ENCODE measurements around the gene DOCK9. TPM values are rescaled to one million over a fixed set of nuclear protein-coding genes. Genes with fewer than 3 reads are reported as not detected.

Gene DOCK9
- total RNA-seq, 1 experiment from 2014 or later = 36.6 TPM

- no peak for DNase-seq (ENCODE audit: low spot score)
- peaks cover 3% of the 10 kb centered on the region; the same call in 1 of the 2 replicates for H3K36me3 Mint-ChIP-seq
- ChIA-PET CTCF (interaction anchor here (1.2 kb wide), 1 partner anchor 14 kb away, joined by 3 read pairs; no protein-coding TSS in a partner anchor), POLR2A (no interaction called here)
- H3K27me3 Mint-ChIP-seq (ENCODE audit: low read depth) = no peaks in the 10 kb centered on the region
- TF ChIP-seq HMGXB4 (CRISPR knock-in tag; IDR thresholded peaks at IDR 0.05) (no peak), NR3C1 (CRISPR knock-in tag; conservative IDR thresholded peaks at IDR 0.05; ENCODE audit: low read depth) (no peak), TEAD1 (CRISPR knock-in tag; IDR thresholded peaks at IDR 0.05) (no peak), ZNF423 (CRISPR knock-in tag; IDR thresholded peaks at IDR 0.05) (no peak), FOXP1 (CRISPR knock-in tag; IDR thresholded peaks at IDR 0.05; ENCODE audit: borderline replicate concordance) (no peak), GTF2I (CRISPR knock-in tag; conservative IDR thresholded peaks at IDR 0.05) (no peak), CREM (CRISPR knock-in tag; IDR thresholded peaks at IDR 0.05) (no peak), ATF2 (CRISPR knock-in tag; IDR thresholded peaks at IDR 0.05; ENCODE audit: borderline replicate concordance, low read depth) (no peak)
- H3K4me3 Mint-ChIP-seq = no peak overlapping the region
- ATAC-seq = no peak
- H3K27ac Mint-ChIP-seq = no peak overlapping the region
- no peaks in the 10 kb centered on the region for H3K4me1 Mint-ChIP-seq
- no peaks in the 10 kb centered on the region for H3K9me3 Mint-ChIP-seq
Measured at GRCh38 chr13:98854448-98854847, 123.4 kb downstream of the DOCK9 start.

GRCh38 chr13:98853771-98854221 lies 124.1 kb downstream of the DOCK9 start:
- Mint-ChIP-seq H3K4me1 (no peaks in the 10 kb centered on the region), H3K36me3 (peaks cover 3% of the 10 kb centered on the region; the same call in 1 of the 2 replicates), H3K4me3 (no peak overlapping the region), H3K27ac (no peak overlapping the region; the same call in 1 of the 2 replicates), H3K27me3 (ENCODE audit: low read depth) (no peaks in the 10 kb centered on the region), H3K9me3 (no peaks in the 10 kb centered on the region)
- TF ChIP-seq PRDM15 (CRISPR knock-in tag; IDR thresholded peaks at IDR 0.05) = no peak
- no peak for TF ChIP-seq ZNF219 (CRISPR knock-in tag; IDR thresholded peaks at IDR 0.05; ENCODE audit: borderline replicate concordance)
- no peak for TF ChIP-seq MXD4 (CRISPR knock-in tag; IDR thresholded peaks at IDR 0.05; ENCODE audit: borderline replicate concordance)
- TF ChIP-seq ZNF232 (CRISPR knock-in tag; IDR thresholded peaks at IDR 0.05) = no peak
- no peak for TF ChIP-seq ATF1 (CRISPR knock-in tag; IDR thresholded peaks at IDR 0.05)
- TF ChIP-seq FOXP1 (CRISPR knock-in tag; IDR thresholded peaks at IDR 0.05; ENCODE audit: borderline replicate concordance) = no peak
- TF ChIP-seq NR3C1 (CRISPR knock-in tag; conservative IDR thresholded peaks at IDR 0.05; ENCODE audit: low read depth) = no peak
- ATAC-seq (no peak), DNase-seq (ENCODE audit: low spot score) (no peak)
- ChIA-PET POLR2A (no interaction called here), CTCF (interaction anchor here (1.2 kb wide), 1 partner anchor 13 kb away, joined by 3 read pairs; no protein-coding TSS in a partner anchor)

- ChIA-PET POLR2A (no interaction called here), CTCF (interaction anchor here (0.9 to 1.2 kb wide), 3 partner anchors 11 to 406 kb away, joined by 3 to 5 read pairs (median 3); no protein-coding TSS in a partner anchor)
- Mint-ChIP-seq H3K9me3 (no peaks in the 10 kb centered on the region), H3K27ac (no peak overlapping the region), H3K27me3 (ENCODE audit: low read depth) (no peaks in the 10 kb centered on the region), H3K36me3 (peaks cover 3% of the 10 kb centered on the region; the same call in 1 of the 2 replicates), H3K4me3 (no peak overlapping the region), H3K4me1 (peaks cover 9% of the 10 kb centered on the region)
- ATAC-seq (no peak), DNase-seq (ENCODE audit: low spot score) (no peak)
- TF ChIP-seq ZSCAN18 (CRISPR knock-in tag; IDR thresholded peaks at IDR 0.05) (no peak), FOXP4 (CRISPR knock-in tag; IDR thresholded peaks at IDR 0.05) (no peak), FOXK1 (CRISPR knock-in tag; IDR thresholded peaks at IDR 0.05) (no peak), ZNF416 (CRISPR knock-in tag; IDR thresholded peaks at IDR 0.05) (no peak), GRHL2 (CRISPR knock-in tag; IDR thresholded peaks at IDR 0.05; ENCODE audit: insufficient replicate concordance, severe bottlenecking) (no peak), ZNF671 (CRISPR knock-in tag; IDR thresholded peaks at IDR 0.05) (no peak), MLX (CRISPR knock-in tag; IDR thresholded peaks at IDR 0.05) (no peak), IRF2 (CRISPR knock-in tag; IDR thresholded peaks at IDR 0.05; ENCODE audit: borderline replicate concordance, low read depth) (no peak), RORB (CRISPR knock-in tag; IDR thresholded peaks at IDR 0.05) (no peak)
Measured at GRCh38 chr13:98851276-98851675, 126.6 kb downstream of the DOCK9 start.

Data from WTC11 (cell line).